Measurements from ENCODE around the gene SETD4. TPM values are rescaled to one million over a fixed set of nuclear protein-coding genes. Genes with fewer than 3 reads are reported as not detected.
A peak's percentile ranks its signal among the peaks of the same experiment; 100 is the strongest.
"Not testable (repeated sequence)": the region's sequence is repeated elsewhere in the genome, so short reads cannot be mapped to it uniquely, and the experiment has no call there.

Gene SETD4, protein sequence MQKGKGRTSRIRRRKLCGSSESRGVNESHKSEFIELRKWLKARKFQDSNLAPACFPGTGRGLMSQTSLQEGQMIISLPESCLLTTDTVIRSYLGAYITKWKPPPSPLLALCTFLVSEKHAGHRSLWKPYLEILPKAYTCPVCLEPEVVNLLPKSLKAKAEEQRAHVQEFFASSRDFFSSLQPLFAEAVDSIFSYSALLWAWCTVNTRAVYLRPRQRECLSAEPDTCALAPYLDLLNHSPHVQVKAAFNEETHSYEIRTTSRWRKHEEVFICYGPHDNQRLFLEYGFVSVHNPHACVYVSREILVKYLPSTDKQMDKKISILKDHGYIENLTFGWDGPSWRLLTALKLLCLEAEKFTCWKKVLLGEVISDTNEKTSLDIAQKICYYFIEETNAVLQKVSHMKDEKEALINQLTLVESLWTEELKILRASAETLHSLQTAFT
- 13.9 TPM for total RNA-seq

DNA sequence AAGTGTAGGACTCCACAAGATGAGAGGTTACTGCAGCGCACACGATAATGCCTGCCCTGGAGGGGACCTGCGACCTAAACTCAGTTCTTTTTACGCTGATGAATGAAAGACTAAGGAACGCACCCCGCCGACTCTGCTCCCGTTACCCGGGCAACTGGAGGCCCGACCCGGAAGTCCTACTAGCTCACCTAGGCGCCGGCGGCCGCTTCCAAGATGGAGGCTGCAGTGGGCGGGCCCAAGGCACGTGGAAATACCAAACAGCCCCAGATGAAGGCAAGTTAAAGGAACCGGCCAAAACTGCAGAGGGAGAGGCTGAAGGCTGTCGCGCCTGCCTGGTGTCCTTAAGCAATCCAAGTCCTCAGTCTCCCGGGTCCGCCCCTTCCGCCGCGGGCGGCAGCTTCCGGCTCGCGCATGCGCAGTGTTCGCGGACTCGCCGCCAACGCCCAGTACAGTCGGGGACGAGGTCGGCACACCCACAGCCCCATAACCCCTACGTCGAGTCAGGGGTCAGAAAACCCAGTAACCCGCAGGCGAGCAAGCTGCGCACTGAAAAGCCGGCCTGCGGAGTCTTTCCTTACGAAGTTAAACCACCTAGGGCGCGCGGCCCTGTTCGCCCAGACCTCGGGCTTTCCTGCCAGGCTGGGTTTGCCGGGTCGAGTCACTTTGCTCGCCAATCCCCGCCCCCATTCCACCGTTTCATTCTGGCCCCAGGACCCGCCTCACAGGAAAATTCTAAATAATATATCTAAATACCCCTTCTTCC is at the start of gene SETD4:
SETD4 (minus strand) TSS at position 368 of the 763 bp plus-strand sequence. CDS start 1,638 bp downstream, outside the sequence.
- peak; percentile 97 for ATAC-seq

DNA sequence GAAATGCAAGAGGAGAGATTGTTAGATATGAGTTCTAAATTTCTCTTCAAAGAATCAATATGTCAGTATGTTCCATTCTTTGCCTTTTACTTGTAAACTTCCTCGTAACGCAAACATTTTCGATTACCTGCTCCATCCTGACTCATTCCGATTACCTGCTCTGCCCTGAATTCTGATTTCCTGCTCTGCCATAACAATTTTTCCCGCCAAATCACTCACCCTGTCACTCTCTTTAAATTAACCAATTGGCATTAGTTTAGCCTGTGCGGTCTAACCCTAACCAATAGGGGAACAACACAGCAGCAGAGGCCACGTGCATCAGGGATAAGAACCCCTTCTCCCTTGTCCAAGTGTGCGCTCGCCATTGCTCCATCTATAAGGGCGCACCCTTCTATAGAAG is 49.5 kb upstream of the SETD4 start:
- ATAC-seq = no peak

DNA sequence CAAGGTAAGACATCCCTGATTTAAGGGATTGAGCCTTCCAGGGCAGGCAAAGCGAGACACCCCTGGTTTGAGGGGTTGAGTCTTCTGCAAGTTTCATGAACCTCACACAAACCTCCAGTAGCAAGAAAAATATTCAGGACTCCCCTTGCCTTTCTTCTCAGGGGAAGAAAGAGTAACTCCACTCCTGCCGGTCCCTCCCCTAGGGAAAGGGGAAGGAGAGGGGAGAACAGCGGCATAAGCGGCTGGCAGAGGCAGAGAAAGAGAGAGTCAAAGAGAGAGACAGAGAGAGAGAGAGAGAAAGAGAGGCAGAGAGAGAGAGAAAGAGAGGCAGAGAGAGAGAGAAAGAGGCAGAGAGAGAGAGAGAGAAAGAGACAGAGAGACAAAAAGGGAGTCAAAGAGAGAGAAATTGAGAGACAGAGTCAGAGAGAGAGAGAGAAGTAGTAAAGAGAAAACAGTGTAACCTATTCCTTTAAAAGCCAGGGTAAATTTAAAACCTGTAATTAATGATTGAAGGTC is 45.1 kb upstream of the SETD4 start:
- ATAC-seq = no peak

DNA sequence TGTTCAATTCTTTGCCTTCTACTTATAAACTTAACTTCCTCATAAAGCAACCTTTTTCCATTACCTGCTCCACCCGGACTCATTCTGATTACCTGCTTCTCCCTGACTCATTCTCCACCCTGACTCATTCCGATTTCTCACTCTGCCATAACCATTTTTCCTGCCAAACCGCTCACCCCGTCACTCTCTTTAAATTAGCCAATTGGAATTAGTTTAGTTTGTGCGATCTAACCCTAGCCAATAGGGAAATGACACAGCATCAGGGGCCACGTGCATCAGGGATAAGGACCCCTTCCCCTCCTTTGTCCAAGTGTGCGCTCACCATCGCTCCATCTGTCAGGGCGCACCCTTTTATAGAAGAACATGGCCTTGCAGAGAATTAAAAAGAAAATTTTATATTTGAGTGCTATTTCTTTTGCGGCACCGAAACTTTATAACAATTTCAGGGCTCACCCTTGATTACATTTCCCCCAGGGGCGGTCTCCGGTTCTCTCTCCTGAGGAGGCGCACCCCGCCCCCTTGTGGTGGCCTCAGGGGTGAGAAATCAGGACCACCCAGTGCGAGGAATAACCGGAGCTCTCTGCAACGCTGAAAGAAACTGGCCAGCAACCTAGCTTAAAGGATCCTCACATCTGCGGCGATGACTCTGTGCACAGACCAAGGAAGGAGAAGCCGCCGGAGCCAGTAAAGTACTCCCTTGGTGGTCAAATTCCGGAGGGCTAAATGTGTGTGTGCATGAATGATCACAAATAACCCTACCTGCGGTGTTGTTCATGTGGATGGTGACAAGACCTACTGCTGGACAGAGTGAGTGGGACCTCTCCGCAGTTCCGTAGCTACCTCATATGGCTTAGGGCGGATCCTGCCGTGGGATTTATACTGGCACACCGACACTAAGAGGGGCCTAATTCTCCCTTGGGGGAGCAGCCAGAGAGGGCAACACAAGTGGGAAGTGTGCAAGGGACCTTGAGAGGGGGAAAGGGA is 44.3 kb upstream of the SETD4 start:
- peak; percentile 65 for ATAC-seq

DNA sequence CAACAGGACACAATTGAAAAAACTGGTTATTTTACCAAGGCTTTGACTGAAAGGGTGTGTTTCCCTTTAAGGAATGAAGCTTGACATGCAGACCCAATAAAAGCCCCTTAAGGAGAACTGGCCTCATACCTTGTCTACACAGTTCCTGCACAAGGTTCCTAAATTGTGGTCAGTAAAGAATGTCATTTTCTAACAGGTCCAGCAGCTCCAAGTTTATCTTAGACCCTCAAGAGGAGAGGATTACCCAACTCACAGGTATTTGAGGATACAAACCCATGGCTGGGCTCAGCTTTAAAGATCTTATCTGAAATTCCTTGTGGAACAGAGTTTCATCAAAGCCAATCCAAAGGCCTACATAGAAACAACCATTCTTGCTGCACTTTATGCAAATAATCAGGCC is 43.1 kb upstream of the SETD4 start:
- no peak for ATAC-seq

DNA sequence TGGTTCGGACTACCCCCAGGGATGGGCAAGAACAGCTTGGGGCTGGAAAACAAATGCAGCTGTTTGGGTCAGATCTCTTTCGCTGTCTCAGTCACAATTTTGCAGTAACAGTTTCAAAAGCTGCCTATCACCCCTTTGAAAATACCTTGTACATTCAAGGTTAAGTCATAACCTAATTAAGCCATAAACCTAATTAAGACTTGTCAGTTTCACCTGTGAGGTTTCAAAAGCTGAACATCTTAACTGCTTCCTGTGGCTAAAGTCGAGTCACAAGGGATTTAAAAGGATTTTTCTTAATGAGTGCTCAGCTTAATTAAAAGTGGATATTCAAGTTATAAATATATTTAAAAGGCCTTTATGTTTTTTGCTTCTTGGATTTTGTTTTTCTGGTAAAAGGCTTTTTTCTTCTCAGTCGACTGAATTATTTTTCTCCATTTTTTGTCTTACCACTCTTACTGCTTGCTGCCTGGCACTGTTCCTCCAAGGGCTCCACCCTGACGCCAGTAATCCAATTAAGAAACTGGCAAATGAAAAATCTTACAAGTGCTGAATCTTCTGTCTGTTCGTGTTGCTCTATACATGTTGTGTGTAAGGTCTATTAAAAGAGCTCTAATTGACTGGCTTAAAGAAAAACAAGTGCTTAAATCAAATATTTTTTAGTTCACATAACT is 40.8 kb upstream of the SETD4 start:
- no peak for ATAC-seq

DNA sequence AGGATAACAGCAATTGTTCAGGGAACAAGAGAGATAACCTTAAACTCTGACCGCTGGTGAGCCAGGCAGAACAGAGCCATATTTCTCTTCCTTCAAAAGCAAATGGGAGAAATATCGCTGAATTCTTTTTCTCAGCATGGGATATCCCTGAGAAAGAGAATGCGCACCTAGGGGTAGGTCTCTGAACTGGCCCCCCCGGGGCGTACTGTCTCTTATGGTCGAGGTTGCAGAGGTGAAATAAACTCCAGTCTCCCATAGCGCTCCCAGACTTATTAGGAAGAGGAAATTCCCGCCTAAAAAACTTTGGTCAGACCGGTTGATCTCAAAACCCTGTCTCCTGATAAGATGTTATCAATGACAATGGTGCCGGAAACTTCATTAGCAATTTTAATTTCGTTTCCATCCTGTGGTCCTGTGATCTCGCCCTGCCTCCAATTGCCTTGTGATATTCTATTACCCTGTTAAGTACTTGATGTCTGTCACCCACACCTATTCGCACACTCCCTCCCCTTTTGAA is 39.4 kb upstream of the SETD4 start:
- not testable (repeated sequence) for ATAC-seq

DNA sequence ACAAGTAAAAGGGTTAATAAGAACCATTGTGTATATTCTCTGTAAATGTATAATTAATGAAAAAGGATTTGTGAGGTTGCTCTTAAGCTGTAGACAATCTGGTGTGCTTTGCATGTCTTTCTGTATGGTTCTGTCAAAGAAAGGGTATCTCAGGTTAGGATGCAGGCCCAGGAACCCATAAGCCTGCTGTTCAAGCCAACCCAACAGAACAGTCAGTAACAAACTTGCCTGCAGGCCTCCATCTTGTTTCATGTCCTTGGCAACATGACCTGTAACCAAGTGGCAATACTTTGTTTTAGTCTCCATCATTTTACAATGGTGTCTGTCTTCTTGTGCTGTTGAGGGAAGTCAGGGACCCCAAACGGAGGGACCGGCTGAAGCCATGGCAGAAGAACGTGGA is 38.7 kb upstream of the SETD4 start:
- no peak for ATAC-seq

DNA sequence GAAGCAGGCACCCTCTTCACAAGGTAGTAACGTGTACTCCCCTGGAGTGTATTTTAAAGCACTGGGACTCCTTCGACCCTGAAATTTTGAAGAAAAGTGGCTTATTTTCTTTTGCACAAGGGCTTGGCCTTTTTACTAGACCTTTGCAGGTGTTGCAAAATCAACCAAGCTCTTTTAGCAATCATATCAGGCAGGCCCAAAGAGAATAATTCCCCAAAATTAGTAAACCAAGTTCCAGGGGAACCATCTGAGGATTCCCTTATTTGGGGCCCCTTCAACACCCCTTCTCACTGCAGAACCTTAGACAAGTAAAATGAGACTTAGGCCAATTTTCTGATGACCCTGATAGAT is 37.8 kb upstream of the SETD4 start:
- no peak for ATAC-seq

DNA sequence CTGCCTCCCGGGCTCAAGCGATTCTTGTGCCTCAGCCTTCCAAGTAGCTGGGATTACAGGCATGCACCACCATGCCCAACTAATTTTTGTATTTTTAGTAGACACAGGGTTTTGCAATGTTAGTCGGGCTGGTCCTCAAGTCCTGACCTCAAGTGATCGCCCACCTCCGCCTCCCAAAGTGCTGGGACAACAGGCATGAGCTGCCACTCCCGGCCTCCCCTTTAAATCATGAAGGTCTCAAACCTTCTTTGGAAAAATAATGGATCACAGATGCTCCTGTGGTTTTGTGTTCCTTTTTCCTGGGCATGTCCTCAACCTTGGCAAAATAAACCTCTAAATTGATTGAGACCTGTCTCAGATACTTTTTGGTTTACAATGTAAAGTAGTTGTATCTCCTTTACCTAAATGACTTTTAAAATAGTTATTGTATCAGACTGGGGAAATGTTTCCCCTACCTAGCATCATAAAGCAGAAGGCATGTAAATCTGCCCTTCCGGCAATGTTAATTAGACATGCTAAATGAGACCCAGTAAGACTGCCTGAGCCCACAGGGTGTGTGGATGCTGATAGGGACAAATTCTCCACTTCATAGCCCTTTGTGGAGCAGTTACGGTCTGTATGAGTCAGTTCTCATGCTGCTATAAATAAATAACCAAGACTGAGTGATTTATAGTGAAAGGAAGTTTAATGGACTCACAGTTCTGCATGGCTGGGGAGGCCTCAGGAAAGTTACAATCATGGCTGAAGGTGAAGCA is 37.3 kb upstream of the SETD4 start:
- peak; percentile 69 for ATAC-seq

DNA sequence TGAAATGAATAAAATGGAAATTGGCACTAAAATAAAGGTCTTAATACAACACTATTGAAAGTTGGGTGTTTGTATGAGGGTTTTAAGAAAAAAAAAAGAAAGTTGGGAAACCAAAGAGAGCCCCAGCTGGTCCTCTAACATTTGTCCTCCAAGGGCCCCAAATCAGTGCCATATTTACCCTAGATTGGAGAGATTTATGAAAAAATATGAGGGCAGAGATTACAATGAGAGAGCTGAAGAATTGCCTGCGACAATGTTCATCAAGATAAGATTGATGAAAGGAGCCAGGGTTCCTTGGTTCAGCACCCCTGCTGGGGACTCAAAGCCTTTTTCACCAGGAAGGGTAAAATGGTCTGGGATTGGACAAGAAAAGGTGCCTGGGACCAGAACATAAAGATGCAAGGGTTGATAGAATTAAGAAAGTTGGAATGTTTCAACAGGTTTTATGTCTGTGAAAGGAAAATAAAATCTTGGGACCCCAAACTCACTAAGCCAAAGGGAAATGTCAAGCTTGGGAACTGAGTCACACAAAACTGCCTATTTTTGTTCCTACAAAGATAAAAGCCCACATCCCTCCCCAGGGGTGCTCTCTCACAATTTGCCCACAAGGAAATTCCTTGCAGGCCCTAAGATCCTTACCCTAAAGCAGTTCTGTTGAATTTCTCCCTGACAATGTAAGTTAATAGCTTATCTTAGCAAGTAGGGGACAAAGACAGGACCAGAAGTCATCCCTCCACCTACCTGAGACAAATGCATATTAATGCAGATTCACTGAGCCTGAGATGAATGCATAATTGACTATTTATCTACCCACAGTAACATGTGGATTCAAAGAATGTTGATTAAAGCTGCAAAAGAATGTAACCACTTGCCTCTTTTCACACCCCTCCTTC is 36.3 kb upstream of the SETD4 start:
- ATAC-seq = no peak

DNA sequence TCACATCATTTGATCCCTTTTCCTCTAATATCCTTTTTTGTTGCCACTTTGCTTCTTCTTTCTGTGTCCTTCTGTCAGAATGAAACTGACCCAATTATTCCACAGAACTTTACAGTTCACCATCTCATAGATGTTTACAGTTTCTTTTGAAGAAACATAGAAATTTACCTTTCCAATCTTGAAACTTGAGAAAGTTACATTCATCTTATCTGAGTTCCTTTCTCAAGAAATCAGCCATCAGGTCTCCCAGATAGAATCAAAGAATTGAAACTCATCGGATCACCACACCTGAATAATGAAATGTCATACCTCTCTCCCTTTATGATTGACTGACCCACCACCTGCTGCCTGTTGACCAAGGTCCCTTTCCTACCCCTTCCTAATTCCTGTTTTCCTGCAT is 33.2 kb upstream of the SETD4 start:
- ATAC-seq = no peak

DNA sequence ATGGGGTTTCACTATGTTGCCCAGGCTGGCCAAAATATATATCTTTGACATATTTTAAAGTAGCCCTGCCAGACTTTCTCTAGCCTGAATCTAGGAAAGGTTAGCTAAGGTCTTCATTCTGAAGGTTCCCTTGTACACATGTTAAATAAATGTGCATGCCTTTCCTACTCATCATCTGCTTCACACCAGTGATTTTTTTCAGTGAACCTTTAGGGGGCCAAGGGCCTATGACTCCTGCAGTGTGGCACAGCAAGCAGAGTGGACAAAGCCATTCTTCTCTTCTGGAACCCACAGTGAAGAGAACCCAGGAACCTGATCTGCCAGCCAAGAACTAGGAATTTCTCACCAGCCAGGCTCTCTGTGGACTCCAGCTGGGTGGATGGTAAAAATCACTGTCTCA is 32.4 kb upstream of the SETD4 start:
- no peak for ATAC-seq

DNA sequence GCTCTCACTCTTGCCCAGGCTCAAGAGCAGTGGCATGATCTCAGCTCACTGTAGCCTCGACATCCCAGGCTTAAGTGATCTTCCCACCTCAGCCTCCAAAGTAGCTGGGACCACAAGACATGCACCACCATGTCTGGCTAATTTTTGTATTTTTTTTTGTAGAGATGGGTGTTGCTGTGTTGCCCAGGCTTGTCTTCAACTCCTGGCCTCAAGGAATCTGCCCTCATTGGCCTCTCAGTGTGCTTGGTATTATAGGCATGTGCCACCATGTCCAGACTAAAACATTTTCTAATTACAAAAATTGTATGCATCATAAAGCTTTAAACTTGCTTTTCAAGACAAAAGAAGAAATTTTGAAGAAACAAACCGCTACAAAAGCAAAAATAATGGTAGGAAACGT is 29.6 kb upstream of the SETD4 start:
- ATAC-seq = peak; percentile 81

DNA sequence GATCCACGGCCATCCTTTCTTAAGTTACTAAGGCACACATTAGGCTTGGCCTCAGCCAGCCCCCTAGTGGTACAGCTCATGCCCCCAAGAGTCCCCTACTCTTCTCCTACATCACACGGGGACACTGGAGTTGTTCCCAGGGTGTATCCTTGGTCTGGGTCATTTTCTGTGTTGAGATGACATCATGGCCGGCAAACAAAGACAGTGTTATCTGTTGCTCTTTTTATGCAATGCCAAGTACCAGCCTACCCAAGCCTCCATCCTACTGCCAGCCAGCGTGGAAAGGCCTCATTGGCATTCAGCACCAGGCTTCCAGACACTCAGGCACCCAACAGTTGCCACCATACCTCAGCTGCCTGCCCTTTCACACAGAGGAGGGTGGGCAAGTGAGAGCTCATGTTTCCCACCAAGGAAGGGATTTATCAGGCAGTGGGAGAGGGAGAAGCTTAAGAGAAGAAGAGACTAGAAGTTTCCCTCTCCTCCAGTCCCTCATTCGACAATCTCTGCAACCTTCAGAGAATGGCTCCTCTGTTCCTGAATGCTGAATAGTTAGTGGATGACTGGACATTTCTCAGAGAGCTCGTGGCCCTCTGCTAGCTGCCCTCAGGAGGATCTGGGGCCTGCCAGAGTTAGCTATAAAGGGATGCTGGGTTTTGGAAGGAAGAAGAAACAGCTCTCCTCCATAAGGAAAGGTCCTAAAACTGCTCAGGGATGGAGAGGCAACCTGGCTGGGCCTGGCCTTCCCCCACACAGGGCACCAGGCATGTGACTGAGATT is 27.2 kb upstream of the SETD4 start:
- no peak for ATAC-seq

DNA sequence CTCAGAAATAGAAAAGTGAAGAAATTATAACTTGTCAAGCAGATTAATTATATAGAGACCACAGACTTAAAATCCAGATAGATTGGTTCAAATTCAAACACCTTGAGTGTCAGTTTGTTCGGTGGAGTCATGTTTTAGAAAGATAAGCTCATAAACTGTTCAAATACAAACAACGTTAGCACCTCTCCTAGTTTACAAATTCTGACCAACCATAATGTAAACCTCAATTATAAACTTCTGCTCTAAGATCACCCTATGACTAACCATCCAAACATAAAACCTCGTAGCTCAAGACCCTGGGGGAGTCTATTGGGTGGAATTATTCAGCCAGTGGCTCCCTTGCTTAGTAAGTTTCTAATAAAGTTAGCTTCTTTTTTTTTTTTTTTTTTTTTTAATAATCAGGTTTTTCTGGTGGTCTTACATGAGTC is 21.9 kb upstream of the SETD4 start:
- no peak for ATAC-seq

DNA sequence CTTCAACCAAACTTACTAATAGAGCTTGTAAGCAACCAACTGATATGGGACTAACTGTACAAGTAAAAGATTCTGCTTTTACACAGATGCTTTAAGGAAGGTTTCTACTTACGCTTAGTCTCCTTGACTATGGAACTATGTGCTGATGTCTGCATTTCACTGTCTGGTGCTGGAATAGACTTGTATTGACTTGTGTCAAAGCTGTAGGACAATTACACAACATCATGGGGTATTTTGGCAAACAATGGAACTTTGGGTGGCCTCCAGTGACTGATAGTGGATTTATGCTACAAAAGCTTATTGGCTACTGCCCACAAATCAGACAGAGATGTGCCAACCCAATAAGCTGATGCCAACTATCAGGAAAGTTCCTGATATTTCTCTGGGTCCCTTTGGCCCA is 20.1 kb upstream of the SETD4 start:
- ATAC-seq = peak; percentile 83

DNA sequence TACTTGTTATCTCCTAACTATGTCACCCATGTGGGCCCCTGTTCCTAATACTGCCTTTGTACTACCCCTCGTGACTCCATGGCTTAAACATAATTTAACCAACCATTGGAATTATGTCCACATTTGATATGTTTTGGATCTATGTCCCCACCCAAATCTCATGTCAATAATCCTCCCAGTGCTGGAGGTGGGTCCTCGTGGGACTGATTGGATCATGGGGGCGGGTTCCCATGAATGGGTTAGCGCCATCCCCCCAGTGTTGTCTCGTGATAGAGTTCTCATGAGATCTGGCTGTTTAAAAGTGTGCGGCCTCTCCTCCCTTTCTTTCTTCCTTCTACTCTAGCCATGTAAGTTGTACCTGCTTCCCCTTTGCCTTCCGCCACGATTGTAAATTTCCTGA is 19.3 kb upstream of the SETD4 start:
- ATAC-seq = no peak
